Sigmoid colon (tissue), 7 donors: ENCODE results near the gene TMBIM1. TPM values are rescaled to one million over a fixed set of nuclear protein-coding genes. Genes with fewer than 3 reads are reported as not detected.

Experiments
- DNase-seq: peaks from one replicate; pipeline ENCODE4 v3.0.0-alpha.2; 2019
- H3K27ac ChIP-seq, 4 donors: fragments of 200-600 bp; sonication (generic); one replicate each; pipeline ENCODE4 v1.5.1; 2016 to 2019; ENCODE audit warnings: mild to moderate bottlenecking in 1 of 4
- H3K27me3 ChIP-seq, 3 donors: fragments of 200-600 bp; sonication (generic); one replicate each; pipeline ENCODE4 v1.5.1; 2019; ENCODE audit warnings: mild to moderate bottlenecking in 1 of 3
- H3K36me3 ChIP-seq, 4 donors: fragments of 200-600 bp; sonication (generic); one replicate each; pipeline ENCODE4 v1.5.1; 2016 to 2019
- H3K4me1 ChIP-seq, 4 donors: fragments of 200-600 bp; sonication (generic); one replicate each; pipeline ENCODE4 v1.5.1; 2017 to 2019
- H3K4me3 ChIP-seq, 4 donors: fragments of 200-600 bp; sonication (generic); one replicate each; pipeline ENCODE4 v1.5.1; 2017 to 2019; ENCODE audit warnings: mild to moderate bottlenecking in 2 of 4, moderate library complexity in 1 of 4
- H3K9me3 ChIP-seq, 4 donors: fragments of 200-600 bp in 3 of 4; sonication (generic) in 3 of 4; one replicate each; pipeline versions ENCODE4 v1.5.1 to v1.6.1; 2013 to 2019
- EP300 ChIP-seq, 4 donors: sonication (generic); formaldehyde crosslinking; IDR thresholded peaks; one replicate each; pipeline ENCODE4 v1.6.1; 2017; ENCODE audit warnings: antibody characterized with exemption in 4 of 4
- POLR2A ChIP-seq, 2 donors: fragments of 450-650 bp; IDR thresholded peaks; one replicate each; pipeline ENCODE4 v1.6.1; 2016; ENCODE audit warnings: antibody characterized with exemption in 2 of 2, mild to moderate bottlenecking in 2 of 2, moderate library complexity in 2 of 2
- POLR2AphosphoS5 ChIP-seq, 4 donors: sonication (generic); formaldehyde crosslinking; IDR thresholded peaks; one replicate each; pipeline ENCODE4 v1.6.1; 2017; ENCODE audit warnings: antibody characterized with exemption in 4 of 4
- WGBS, 2 donors: extraction: QIAGEN DNeasy Blood & Tissue Kit; methylation state at CpG; one replicate each; pipeline ENCODE4 v1.1.7; 2013; 5-methylcytosine and 5-hydroxymethylcytosine counted together
- intact Hi-C: fragments of 100-400 bp; cut with DNase I; formaldehyde crosslinking; loops from one replicate; pipeline ENCODE4 v1.15.1; 2023
- polyA plus RNA-seq, 3 donors: library from polyadenylated mRNA; stranded (reverse); fragments of 200-250 nt; gene quantifications; one replicate each; pipeline ENCODE4 v1.2.3, GENCODE V29; 2013
- total RNA-seq, 4 donors: library from RNA; depleted of rRNA; stranded (reverse); fragments of >200 nt; gene quantifications; one replicate each; pipeline ENCODE4 v1.1.0, GENCODE V29; 2016
- TF ChIP-seq, protein P1 (sequence below), 4 experiments: fragments of 450-650 bp in 3 of 4; fragments of 200-600 bp in 1 of 4; IDR thresholded peaks; one replicate each; pipeline ENCODE4 v1.5.1; 2016 to 2019; ENCODE audit warnings: antibody characterized with exemption in 4 of 4, mild to moderate bottlenecking in 3 of 4, moderate library complexity in 2 of 4
- donor health status: healthy with polysubstance abuse.
- donor health status: Bipolar disorder and iron deficiency.
- donor health status: healthy.

TMBIM1 gene
- total and polyA plus RNA-seq, 7 donors: 90.2 to 204 (median 139) TPM

DNA sequence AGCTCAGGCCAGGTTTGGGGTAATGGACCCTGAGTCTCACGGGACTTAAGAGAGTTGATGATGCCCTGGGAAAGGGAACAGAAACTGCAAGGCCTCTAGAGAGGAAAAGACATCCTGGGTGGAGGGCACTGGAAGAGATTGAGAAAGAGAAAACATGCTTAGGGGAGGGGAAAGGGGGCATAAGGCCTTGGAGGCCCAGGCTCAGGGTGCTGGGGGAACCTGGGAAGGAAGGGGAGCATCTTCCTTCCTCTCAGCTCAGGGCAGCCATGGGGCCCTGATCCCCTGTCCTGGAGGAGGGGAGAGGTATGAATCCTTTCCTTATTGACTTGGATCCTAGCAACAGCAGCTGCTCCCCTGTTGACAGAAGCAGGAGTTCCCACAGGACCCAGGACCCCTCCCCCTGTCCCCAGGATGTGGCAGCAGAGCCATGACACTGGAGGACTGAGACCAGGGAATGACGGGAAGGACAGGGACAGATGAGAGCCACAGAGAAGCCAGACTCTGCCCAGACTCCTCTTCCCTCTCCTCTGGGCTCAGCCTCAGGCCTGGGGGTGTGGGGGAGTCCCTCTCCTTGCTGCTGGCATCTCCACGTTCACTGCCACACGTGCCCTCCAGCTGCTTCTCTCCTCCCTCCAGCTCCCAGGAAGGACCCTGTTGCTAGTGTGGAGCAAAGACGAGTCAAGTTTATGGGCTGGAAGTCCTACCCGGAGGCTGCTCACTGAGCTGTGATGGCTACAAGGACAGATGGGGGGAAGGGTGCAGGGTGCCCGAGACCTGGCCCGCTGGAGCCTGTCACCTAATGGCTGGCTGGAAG lies 30.7 kb downstream of the TMBIM1 start:
- Histone ChIP-seq H3K36me3 (peaks cover 23 to 39% (median 29%) of the 10 kb centered on the region in 4 donors), H3K9me3 (no peaks in the 10 kb centered on the region), H3K27me3 (no peaks in the 10 kb centered on the region), H3K27ac (peak overlapping the region; percentile 80 to 89 (median 83)), H3K4me1 (peaks cover 0 to 72% (median 64%) of the 10 kb centered on the region in 4 donors), H3K4me3 (peak overlapping the region in 1 of 4 donors; percentile 20)
- peak; percentile 68 for DNase-seq
- 52 to 61% methylated on average over 8 of the region's 8 CpGs for WGBS, 2 donors
- TF ChIP-seq EP300 (IDR thresholded peaks at IDR 0.05) (no peak), POLR2AphosphoS5 (IDR thresholded peaks at IDR 0.05) (no peak), POLR2A (IDR thresholded peaks at IDR 0.05) (no peak)
- TF ChIP-seq, protein P1, sequence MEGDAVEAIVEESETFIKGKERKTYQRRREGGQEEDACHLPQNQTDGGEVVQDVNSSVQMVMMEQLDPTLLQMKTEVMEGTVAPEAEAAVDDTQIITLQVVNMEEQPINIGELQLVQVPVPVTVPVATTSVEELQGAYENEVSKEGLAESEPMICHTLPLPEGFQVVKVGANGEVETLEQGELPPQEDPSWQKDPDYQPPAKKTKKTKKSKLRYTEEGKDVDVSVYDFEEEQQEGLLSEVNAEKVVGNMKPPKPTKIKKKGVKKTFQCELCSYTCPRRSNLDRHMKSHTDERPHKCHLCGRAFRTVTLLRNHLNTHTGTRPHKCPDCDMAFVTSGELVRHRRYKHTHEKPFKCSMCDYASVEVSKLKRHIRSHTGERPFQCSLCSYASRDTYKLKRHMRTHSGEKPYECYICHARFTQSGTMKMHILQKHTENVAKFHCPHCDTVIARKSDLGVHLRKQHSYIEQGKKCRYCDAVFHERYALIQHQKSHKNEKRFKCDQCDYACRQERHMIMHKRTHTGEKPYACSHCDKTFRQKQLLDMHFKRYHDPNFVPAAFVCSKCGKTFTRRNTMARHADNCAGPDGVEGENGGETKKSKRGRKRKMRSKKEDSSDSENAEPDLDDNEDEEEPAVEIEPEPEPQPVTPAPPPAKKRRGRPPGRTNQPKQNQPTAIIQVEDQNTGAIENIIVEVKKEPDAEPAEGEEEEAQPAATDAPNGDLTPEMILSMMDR (IDR thresholded peaks at IDR 0.05): no peak
- intact Hi-C loops: no loop called here

DNA sequence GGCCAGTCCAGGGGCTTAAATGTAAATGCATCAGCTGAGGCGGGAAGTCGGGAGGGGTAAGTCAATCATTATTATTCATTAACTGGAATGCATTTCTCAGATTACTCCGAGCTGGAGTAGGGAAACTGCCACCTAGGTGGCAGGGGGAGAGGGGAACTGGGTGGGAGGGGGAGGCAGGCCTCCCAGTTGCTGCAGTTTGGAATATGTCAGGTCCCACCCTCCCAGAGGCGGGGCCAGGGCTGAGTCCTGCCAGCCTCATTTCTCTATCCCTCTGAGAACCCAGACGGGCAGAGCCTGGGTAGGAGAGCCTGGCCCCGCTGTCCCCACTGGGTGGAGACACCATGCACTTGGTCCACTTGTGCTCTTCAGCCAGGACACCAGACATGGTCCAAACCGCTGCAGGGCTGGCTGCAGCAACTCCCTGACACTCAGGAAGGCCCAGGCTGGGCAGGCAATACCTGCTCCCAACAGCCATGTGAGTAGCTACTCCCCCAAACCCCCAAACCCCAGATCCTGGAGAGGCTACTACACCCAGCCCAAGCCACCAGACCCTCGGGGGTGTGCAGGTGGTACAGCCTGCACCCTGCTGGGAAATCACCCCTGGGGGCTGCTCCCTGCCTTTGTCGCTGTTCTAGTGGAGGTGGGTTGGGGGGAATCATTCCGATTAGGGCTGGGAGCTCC lies 31.4 kb downstream of the TMBIM1 start, which contains the start of gene GPBAR1:
Gene GPBAR1, plus strand, starts transcription at position 274 of the 681 bp plus-strand sequence. CDS start 1,710 bp downstream, outside the sequence.
- WGBS, 2 donors: 63 to 68% methylated on average over 10 of the region's 10 CpGs
- intact Hi-C loops: no loop called here
- DNase-seq: peak; percentile 82
- H3K36me3 ChIP-seq: peaks cover 16 to 39% (median 23%) of the 10 kb centered on the region in 4 donors
- H3K4me3 ChIP-seq: peak within 1 kb of the TSS in 1 of 4 donors; percentile 20
- H3K27ac ChIP-seq: peak within 1 kb of the TSS; percentile 80 to 89 (median 83)
- no peaks in the 10 kb centered on the region for H3K27me3 ChIP-seq
- TF ChIP-seq POLR2A (IDR thresholded peaks at IDR 0.05) (no peak), POLR2AphosphoS5 (IDR thresholded peaks at IDR 0.05) (peak in 1 of 4 donors; percentile 19), EP300 (IDR thresholded peaks at IDR 0.05) (no peak)
- TF ChIP-seq, protein P1 (IDR thresholded peaks at IDR 0.05): no peak
- H3K4me1 ChIP-seq: peaks cover 0 to 72% (median 64%) of the 10 kb centered on the region in 4 donors
- no peaks in the 10 kb centered on the region for H3K9me3 ChIP-seq

DNA sequence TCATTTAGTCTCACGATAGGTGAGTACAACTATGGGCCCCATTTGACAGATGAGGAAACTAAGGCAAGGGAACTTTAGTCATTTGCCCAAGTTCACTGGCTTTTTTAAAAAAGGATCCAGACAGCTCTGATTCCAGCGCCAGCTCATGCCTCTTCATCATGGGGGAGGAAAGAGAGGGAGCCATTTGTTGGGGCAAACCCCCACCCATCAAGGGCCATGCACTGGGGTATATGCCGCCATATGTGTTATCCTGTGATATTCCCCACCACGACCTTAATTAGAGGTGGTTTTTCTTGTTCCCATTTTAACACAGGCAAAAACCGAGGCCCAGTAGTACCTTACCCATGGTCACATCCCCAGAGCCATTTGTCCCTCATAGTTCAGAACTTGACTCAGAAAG lies 32.1 kb downstream of the TMBIM1 start:
- H3K4me3 ChIP-seq: no peak overlapping the region
- no peaks in the 10 kb centered on the region for H3K27me3 ChIP-seq
- no peaks in the 10 kb centered on the region for H3K9me3 ChIP-seq
- H3K4me1 ChIP-seq: peaks cover 0 to 72% (median 64%) of the 10 kb centered on the region in 4 donors
- peak; percentile 61 for DNase-seq
- H3K27ac ChIP-seq: peak overlapping the region; percentile 80 to 89 (median 83)
- intact Hi-C loops: no loop called here
- TF ChIP-seq, protein P1 (IDR thresholded peaks at IDR 0.05): no peak
- no peak for TF ChIP-seq POLR2A (IDR thresholded peaks at IDR 0.05)
- TF ChIP-seq POLR2AphosphoS5 (IDR thresholded peaks at IDR 0.05): no peak
- TF ChIP-seq EP300 (IDR thresholded peaks at IDR 0.05): no peak
- WGBS, 2 donors: 86 to 92% methylated on average over 5 of the region's 5 CpGs
- peaks cover 9 to 39% (median 17%) of the 10 kb centered on the region in 4 donors for H3K36me3 ChIP-seq

DNA sequence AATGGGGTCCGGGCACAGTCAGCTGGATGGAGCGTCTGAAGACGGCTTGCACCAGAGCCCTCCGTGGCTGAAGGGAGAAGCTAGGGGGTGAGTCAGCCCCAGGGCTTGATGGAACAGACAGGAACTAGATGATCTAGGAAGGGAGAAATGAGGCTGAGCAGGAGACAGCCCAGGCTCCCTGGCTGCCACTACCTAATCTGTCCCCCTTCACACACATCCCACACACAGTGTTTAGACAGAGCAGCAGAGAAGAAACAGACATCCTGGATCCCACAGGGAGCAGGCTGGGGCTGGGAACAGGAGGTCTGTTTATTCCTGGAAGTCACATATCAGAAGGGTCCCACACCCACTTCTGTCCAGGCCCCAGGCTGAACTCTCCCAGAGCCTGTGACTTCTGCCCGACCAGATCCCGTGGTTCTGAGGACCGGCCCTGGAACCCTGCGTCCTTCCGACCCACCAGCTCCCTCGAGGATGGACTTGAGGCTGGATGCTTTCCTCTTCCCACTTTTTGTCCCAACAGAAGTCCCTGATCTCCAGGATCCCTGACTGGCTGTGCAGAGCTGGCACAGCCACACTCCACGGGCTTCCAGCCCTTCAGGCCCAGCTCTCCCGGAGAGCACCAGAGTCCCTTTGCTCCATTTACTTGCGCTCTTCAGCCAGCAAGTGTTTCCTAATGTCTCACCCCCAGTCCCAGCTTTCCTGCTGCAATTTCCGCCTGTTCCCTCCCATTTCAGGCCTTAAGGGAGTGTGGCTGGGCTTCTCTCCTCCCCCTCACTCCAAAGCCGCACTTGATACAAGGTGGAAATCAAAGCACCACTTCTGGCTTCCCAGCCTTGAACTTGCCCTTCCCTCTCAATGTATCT lies 33.0 kb downstream of the TMBIM1 start:
- WGBS, 2 donors: 71 to 80% methylated on average over 15 of the region's 15 CpGs
- no peaks in the 10 kb centered on the region for H3K9me3 ChIP-seq
- intact Hi-C loops: loop anchor here (2.0 kb wide), 2 partner anchors 41 to 73 kb away; no protein-coding TSS in a partner anchor
- peaks cover 5 to 39% (median 11%) of the 10 kb centered on the region in 4 donors for H3K36me3 ChIP-seq
- TF ChIP-seq POLR2AphosphoS5 (IDR thresholded peaks at IDR 0.05) (peak; percentile 91 to 98 (median 97)), POLR2A (IDR thresholded peaks at IDR 0.05) (no peak), EP300 (IDR thresholded peaks at IDR 0.05) (peak; percentile 46 to 89 (median 84))
- H3K27ac ChIP-seq: peak overlapping the region; percentile 80 to 89 (median 83)
- peak; percentile 96 for DNase-seq
- H3K27me3 ChIP-seq: no peaks in the 10 kb centered on the region
- H3K4me1 ChIP-seq: peaks cover 0 to 68% (median 58%) of the 10 kb centered on the region in 4 donors
- H3K4me3 ChIP-seq: no peak overlapping the region
